Activated CD4-positive, alpha-beta T cell treated with anti-CD3 and anti-CD28 coated beads, Interleukin-2, Interleukin-4, amounts not matched to agents 100 ng/mL and 50 ng/mL, durations not matched to agents 16 hours and 8 hours (primary cell): ENCODE results near the gene EMILIN2.
"Not testable (repeated sequence)": the region's sequence is repeated elsewhere in the genome, so short reads cannot be mapped to it uniquely, and the experiment has no call there.

Experiments
- DNase-seq: peaks from one replicate; pipeline ENCODE4 v3.0.0-alpha.2; 2020; ENCODE audit warnings: low spot score

EMILIN2 gene

DNA sequence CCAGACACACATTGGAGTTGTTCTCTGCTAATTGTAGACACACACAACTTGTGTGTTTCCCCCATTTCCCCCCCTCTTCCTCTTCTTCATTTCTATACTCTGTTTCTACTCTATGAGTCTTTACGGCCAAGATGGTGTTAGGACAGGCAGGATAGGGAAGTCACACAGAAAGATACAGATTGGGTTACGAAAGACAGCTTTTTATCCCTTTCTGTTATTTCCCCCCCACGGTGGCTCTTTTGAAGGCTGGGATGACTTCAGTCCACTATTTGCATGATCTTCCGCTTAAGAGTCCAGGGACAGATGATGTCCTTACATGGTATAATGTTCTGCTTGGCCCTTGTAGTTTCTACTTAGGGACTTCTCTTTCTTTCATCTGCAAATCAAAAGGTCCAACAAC lies 1.6 kb upstream of the EMILIN2 start:
- DNase-seq: no peak

DNA sequence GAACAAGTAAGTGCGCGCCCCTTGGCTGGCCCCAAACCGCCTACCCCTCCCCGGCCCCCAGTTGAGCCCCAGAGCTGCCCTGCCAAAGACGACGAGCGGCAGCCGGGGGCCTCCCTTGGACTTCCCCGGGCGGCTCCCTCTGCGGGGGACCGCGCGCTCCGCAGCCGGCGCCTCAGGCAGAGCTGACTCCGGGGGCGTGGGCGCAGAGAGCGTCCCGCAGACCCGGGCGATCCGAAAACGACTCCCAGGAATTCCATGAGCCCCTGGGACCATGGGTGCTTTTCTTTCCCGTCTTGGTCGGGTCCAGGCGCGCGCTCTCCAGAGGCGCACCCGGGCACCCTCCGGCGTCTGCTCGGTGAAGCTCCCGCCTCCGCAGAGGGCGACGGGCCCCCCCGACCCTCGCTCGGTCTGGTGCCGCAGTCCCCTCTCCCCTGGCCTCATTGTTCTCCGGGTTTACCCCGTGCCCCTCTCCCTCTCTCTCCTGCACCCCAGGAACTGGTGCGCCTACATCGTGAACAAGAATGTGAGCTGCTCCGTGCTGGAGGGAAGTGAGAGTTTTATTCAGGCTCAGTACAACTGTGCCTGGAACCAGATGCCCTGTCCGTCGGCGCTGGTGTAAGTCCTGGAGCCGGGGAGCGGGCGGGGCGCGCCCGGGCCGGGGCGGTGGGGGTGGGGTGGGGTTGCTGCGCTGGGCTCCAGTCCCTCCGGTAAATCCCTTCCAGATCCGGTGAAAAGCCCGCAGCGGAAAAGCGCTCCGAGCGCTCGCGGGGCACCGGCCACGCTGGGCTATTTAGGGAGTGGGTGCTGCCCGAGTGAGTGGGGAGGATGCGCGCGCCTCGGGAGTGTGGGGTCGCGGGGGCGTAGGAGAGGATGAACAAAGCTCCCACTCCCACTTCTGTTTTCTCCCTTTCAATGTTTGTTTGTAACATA lies 776 bp downstream of the EMILIN2 start:
- no peak for DNase-seq

DNA sequence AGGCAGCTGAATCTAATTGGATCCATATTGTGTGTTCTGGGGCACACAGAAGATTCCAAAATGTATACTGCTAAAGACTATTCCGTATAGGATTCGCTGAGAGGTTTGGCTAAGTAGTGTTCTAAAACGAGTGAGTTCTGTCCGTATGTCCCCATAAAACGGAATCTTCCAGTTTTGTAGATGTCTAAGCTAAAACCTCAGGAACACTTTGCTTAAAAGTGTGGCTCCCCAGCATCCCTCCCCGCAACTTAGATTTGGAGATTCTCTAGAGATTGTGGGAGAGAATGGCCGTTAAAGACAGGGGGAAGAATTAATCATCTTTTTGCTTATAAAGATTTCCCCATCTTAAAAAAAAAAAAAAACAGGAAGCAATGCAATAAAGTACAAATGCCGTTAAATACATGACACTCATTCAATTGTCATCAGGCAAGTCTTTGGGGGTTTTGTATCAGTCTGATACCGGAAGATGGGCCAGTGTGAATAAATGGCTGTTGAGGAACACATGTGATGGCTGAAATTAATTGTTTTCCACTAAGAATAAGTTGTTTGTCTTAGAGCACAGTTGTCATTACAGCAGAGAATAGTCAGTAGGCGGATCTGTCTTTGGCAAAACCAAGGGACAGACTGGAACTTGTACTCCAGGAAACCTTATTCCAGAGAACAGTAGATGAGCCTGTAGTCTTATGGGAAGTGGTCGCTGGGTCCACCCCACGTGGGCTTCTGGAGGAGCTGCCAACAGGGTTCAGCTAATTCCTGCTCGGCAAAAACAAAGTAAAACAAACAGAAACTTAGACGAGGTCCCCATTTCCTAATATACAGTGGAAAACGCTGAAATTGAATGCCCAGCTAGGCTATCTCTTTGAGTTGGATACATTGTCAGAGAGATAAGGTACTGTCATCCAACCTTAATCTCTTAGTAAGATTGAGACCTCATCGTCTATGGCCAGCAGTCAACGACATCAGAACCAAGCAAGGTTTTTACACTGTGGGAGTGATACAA lies 1.7 kb downstream of the EMILIN2 start:
- no peak for DNase-seq

DNA sequence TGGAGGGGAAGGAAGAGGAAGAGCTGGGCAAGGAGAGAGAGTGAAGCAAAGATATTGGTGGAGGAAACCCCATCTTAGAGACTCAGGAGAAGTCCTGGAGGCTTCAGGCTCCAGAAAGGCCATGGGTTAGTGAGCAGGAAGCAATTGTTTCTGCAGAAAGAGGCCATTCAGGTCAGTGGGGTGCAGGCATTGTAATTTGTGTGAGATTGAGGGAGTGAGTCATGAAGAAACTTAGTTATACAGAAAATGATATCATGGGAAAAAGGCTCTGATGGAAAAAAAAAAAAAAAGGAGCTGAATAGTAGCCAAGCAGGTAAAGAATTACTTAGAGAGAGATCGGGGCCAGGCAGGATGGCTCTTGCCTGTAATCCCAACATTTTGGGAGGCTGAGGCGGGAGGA lies 4.0 kb downstream of the EMILIN2 start:
- no peak for DNase-seq

DNA sequence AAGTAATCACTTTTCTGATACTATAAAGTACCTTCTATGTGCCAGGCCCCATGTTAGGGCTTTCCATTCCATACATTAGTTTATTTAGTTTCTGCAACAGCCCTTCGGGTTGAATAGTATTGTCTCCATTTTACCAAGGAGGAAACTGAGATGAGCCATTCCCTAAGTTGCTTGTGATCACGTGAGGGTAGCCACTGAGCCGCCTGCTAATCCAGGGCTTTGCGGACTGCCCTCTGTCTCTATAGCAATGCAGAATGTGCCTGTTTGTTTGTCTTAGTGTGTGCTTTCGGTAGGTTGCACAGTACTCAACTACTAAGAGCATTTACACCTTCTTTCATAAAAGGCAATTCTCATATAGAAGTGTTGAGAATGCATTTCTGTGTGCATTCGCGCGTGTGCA lies 5.0 kb downstream of the EMILIN2 start:
- no peak for DNase-seq

DNA sequence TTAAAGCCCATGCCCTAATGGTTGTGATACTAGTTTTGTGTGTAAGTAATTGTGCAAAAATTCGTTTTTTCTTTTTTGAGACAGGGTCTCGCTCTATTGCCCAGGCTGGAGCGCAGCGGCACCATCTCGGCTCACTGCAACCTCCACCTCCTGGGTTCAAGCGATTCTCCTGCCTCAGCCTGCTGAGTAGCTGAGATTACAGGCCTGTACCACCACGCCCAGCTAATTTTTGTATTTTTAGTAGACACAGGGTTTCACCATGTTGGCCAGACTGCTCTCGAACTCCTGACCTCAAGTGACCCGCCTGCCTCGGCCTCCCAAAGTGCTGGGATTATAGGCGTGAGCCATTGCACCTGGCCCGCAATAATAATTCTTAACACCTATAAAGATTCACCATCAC lies 5.7 kb downstream of the EMILIN2 start:
- DNase-seq: not testable (repeated sequence)

DNA sequence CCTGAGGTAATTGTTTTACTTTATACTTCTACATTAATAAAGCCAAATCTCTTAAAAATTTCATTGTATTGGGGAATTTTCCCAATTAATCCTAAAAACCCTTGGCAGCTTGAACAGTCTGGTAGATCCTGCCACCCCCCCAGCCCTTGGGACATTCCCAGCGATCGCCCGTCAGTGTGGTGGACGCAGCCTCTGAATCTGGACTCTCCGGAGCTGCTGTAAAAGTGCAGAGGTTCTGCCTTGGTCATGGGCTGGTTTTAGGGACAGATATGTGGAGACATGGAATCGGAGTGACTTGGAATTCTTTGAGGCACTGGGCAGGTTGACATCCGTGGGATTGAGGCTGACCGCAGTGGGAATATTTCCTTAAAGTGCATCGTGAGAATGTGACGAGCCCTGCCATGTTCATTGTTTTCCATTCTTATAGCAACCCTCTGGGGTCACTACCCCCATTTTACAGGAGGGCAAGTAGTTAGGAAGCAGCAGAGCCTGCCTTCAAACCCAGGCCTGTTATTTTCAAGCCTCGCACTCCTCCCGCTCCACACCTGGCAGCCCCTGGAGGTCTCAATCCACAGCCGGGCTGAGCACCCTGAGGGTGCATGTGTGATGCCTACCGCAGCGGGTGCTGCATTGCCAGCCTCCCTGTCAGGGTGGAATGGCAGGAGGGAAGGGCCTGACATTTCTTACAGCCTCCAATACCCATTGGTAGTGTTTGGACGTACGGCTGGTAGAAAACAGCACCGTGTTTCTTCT lies 6.5 kb downstream of the EMILIN2 start:
- DNase-seq: no peak

DNA sequence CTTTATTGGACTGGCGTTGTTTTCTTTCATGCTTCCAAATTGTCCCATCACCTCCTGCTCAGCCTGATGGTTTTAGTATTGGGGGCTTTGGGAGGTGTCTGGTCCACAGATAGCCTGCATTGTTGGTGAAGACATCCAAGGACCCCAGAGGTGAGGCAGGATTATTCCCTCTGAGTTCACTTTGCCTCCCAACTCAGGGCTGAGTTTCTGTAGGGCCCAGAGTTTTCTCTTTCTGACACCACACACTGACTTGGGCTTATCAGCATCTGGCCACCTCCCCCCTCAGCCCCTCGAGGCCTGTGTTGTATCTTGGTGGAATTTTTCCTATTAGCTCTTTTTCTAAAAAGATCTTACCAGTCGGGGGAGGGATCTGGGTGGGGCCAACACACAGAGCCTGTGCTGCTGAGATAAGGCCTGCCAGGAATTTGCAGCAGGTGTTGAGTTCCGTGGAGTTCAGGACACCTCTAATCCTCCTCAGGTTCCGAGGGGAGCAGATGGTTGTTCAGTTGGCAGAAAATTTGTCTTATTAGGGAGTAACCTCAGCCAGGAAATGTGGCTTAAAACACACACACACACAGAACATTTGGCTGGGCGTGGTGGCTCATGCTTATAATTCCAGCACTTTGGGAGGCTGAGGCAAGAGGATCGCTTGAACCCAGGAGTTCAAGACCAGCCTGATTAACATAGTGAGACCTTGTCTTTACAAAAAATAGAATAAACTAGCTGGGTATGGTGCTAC lies 7.3 kb downstream of the EMILIN2 start:
- DNase-seq: no peak

DNA sequence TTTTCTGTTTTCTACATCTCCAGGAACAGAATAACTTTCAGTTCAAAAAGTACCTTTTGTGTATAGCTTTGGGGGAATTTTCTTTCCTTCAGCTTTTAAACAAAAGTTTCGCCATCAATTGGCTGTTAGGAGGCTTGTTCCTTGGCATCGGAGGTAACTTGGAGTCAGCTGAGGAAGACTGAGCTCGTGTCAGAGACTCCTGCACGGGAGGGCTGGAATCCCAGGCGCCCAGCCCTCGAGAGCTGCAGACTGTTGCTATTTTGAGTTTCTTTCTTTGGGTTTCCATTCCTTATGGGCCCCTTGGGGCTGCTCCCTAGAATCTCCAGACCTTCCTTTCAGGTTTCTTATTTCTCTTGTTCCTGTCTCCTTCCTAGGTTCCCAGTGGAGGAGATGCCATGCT lies 8.1 kb downstream of the EMILIN2 start:
- no peak for DNase-seq

DNA sequence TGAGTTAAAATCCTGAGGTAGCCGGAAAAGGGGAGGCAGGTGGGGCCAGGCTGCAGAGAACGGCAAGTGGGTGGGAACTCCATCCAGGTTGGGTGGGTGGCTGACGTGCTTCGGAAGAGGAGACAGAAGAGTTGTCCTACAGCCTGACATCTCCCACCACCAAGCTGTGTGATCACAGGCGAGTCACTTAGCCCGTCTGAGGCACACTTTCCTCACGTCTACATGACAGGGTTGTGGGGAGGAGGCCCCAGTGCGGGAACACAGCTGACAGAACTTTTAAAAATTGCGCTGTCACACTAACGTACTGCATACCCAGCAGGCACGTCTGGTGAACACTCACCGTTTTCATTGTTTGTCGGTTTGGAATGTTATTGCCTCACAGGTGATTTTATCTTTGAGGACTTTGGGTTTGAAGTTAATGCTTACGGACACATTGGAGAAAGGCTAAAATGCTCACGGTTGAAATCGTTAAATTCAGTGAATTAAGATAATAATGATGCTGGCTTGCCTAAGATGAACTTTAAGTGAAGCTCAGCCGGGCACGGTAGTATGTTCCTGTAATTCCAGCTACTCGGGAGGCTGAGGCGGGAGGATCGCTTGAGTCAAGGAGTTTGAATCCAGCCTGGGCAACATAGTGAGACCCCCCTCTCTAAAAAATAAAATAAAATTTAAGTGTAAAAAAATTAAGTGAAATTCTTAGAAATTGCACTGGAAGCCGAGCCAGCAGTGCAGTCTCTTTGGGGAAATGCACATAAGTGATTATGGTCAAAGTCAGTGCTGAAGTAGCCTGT lies 8.9 kb downstream of the EMILIN2 start:
- DNase-seq: no peak

DNA sequence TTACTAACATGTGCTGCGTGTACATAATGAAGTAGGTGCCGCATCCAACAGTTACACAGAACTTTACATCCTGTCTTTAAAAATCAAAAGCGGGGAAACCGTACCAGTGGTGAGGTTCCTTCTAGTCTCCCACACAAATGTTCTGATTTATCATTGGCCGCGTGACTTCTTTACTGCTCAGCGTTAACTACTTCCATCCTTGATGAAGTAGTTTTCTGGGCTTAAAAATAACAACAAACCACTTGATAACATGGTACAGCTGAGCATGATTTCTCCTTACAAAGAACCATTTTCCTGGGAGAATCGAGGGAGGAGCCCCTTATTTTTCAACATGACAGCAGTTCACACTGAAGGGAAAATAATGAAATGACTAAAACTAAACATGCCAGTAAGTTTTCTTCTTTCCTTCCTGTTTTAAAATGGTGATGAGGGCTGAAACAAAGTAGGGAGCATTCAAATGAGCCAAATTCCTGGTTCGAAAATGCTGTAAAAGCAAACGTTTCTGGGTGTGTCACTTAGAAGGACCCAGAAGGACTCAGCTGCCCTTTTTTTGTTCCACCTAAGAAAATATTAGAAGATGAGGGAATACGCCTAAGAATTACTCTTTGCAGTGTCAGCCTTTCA lies 9.9 kb downstream of the EMILIN2 start:
- no peak for DNase-seq

DNA sequence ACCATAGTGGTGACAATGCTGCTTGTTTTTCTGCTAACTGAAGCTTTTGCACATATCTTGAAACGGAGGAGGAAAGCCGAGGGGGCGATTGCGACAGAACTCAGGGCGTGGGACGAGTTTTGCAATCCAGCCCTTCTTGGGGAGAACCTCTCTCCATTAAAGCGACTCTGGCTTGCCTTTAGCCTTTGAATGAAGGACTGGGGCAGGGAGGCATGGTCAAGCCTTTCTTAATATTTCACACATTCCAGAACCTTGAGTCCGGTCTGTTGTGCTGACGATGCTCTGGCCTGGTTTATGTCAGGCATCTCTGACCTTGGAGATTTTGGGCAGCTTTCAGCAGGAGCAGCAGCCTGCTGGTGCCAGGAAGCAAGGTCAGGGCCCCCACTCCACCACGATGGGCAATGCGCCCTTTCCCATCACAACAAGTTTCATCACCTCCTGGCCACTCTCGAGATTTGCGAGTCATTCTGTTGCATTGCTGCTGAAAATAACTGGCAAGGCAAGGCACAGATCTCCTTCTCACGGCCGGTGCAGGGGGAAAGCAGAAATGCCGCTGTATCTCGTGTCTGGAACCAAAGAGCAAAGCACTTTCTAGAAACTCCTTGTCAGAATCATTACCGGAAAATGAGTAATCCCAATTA lies 10.8 kb downstream of the EMILIN2 start:
- no peak for DNase-seq

DNA sequence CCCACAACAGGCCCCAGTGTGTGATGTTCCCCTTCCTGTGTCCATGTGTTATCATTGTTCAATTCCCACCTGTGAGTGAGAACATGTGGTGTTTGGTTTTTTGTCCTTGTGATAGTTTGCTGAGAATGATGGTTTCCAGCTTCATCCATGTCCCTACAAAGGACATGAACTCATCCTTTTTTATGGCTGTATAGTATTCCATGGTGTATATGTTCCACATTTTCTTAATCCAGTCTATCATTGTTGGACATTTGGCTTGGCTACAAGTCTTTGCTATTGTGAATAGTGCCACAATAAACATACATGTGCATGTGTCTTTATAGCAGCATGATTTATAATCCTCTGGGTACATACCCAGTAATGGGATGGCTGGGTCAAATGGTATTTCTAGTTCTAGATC lies 13.6 kb downstream of the EMILIN2 start:
- not testable (repeated sequence) for DNase-seq

DNA sequence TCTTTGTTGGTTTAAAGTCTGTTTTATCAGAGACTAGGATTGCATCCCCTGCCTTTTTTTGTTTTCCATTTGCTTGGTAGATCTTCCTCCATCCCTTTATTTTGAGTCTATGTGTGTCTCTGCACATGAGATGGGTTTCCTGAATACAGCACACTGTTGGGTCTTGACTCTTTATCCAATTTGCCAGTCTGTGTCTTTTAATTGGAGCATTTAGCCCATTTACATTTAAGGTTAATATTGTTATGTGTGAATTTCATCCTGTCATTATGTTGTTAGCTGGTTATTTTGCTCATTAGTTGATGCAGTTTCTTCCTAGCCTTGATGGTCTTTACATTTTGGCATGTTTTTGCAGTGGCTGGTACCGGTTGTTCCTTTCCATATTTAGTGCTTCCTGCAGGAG lies 17.2 kb downstream of the EMILIN2 start:
- DNase-seq: not testable (repeated sequence)

DNA sequence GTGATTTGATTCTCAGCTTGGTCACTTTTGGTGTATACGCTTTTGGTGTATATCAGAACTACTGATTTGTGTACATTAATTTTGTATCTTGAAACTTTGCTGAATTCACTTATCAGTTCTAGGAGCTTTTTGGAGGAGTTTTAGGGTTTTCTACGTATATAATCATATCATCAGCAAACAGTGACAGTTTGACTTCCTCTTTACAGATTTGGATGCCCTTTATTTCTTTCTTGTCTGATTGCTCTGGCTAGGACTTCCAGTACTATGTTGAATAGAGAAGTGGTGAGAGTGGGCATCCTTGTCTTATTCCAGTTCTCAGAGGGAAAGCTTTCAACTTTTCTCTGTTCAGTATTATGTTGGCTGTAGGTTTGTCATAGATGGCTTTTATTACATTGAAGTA lies 19.7 kb downstream of the EMILIN2 start:
- DNase-seq: not testable (repeated sequence)

DNA sequence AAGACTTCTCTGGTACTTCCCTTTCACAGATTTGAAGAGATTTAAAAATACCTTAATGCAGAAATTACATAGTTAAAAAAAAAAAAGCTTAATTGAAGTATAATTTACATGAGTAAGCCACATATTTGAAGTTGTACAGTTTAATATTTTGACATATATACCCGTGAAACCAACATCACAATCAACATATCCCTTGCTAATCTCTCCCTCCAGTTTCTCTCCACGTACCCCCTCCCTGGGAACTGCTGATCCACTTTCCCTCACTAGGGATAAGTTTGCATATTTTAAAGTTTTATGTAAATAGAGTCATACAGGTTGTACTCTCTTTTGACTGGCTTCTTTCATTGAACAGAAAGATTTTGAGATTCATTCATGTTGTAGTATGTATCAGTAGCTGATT lies 22.4 kb downstream of the EMILIN2 start:
- DNase-seq: no peak

DNA sequence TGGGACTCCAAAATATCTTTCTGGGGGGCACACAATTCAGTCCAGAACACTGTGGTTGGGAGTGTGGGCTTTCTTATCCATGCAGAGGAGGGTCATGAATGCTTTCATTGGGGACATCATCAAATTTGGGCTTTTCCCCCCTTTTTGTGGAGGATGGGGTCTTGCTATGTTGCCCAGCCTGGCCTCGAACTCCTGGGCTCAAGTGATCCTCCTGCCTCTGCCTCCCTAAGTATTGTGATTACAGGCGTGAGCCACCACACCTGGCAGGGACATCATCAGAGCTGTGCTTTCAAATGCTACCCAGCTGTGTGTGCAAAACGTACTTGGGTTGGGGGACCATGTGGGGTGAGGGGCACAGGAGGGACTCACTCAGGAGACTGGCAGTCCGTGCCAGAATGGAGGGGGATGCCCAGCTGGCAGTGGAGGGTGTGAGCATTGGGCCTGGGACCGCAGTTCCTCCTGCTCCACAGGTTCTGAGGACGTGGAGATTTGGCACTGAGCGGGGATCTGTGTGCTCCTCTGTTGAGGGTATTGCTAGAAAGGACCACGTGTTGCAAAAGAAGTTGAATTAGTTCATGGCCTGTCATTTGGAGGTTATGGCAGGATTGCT lies 24.4 kb downstream of the EMILIN2 start:
- DNase-seq: no peak

DNA sequence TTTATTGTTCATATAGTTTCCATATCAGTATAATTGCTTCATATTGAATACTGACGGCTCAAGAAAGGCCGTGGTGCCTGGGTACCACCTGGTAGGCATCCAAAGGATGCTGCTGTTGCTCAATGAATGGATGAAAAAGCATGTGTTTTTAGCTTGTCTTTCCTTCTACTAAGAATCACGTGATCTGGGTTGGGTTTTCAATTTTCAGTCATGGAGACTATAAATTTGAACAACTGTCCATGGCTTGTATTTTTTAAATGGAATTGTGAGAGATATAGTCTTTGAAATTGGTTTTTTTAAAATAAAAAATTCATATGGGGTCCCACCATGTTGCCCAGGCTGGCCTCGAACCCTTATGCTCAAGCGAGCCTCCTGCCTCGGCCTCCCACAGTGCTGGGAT lies 25.3 kb downstream of the EMILIN2 start:
- DNase-seq: no peak

DNA sequence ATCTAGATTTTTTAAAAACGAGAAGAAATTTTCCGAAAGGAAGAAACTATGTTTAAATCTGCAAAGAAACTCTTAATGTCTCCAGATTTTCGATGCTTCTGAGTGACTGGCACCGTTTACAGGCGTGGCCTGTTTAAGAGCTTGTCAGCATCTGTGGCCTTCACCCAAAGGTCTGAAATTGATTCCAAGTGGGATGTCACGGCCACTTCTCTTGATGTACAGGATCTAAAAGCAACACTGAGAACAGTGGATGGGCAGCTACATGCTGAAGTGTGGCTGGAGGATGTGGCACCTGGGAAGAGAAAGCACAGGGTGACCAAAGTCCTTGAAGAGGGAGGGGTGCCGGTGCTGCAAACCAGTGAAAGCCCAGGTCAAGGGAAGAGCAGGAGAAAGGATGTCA lies 28.0 kb downstream of the EMILIN2 start:
- DNase-seq: no peak
